Hepatocyte (in vitro differentiated cells): ENCODE results near the gene KLHL24. TPM values are rescaled to one million over a fixed set of nuclear protein-coding genes. Genes with fewer than 3 reads are reported as not detected.
"Not testable (repeated sequence)": the region's sequence is repeated elsewhere in the genome, so short reads cannot be mapped to it uniquely, and the experiment has no call there.

Experiments
- DNase-seq: peaks from one replicate; pipeline ENCODE4 v3.0.0-alpha.2; 2016; ENCODE audit warnings: low spot score
- H2AFZ ChIP-seq: fragments of 200-600 bp; sonication (generic); 2 replicates; pipeline ENCODE4 v1.6.0; 2016; ENCODE audit warnings: antibody characterized with exemption, mild to moderate bottlenecking
- H3K27ac ChIP-seq: fragments of 200-600 bp; sonication (generic); 2 replicates; pipeline ENCODE4 v1.5.1; 2016; ENCODE audit warnings: mild to moderate bottlenecking
- H3K27me3 ChIP-seq: fragments of 200-600 bp; sonication (generic); 2 replicates; pipeline ENCODE4 v1.6.1; 2016
- H3K36me3 ChIP-seq: fragments of 200-600 bp; sonication (generic); replicated peaks from 2 replicates; pipeline ENCODE4 v1.5.1; 2016; ENCODE audit warnings: low read depth; ENCODE audit not compliant: insufficient read depth
- H3K4me1 ChIP-seq: fragments of 200-600 bp; sonication (generic); 2 replicates; pipeline ENCODE4 v1.5.1; 2016; ENCODE audit warnings: mild to moderate bottlenecking, moderate library complexity; ENCODE audit not compliant: insufficient read depth
- H3K4me2 ChIP-seq: fragments of 200-600 bp; sonication (generic); 2 replicates; pipeline ENCODE4 v1.6.0; 2016
- H3K4me3 ChIP-seq: fragments of 200-600 bp; sonication (generic); 2 replicates; pipeline ENCODE4 v1.5.1; 2016; ENCODE audit warnings: mild to moderate bottlenecking
- H3K79me2 ChIP-seq: fragments of 200-600 bp; sonication (generic); 2 replicates; pipeline ENCODE4 v1.6.0; 2017; ENCODE audit warnings: mild to moderate bottlenecking
- H3K9me2 ChIP-seq: fragments of 200-600 bp; sonication (generic); replicated peaks from 2 replicates; pipeline ENCODE4 v1.6.0; 2017; ENCODE audit warnings: mild to moderate bottlenecking; ENCODE audit not compliant: insufficient read depth
- H3K9me3 ChIP-seq: fragments of 200-600 bp; sonication (generic); 2 replicates; pipeline ENCODE4 v1.5.1; 2016; ENCODE audit warnings: low read depth, mild to moderate bottlenecking
- H4K20me1 ChIP-seq: fragments of 200-600 bp; sonication (generic); 2 replicates; pipeline ENCODE4 v1.6.0; 2016; ENCODE audit warnings: mild to moderate bottlenecking; ENCODE audit not compliant: insufficient read depth, poor library complexity, severe bottlenecking
- CTCF ChIP-seq: fragments of 200-600 bp; sonication (generic); IDR thresholded peaks from 2 replicates; pipeline ENCODE4 v1.5.1; 2016; ENCODE audit warnings: antibody characterized with exemption, mild to moderate bottlenecking; ENCODE audit not compliant: poor library complexity
- EZH2 ChIP-seq: fragments of 200-600 bp; sonication (generic); IDR thresholded peaks from 2 replicates; pipeline ENCODE4 v1.6.1; 2016; ENCODE audit warnings: antibody characterized with exemption, mild to moderate bottlenecking, borderline replicate concordance
- EZH2phosphoT487 ChIP-seq: fragments of 200-600 bp; sonication (generic); IDR thresholded peaks from one replicate; pipeline ENCODE4 v1.6.1; 2018; ENCODE audit warnings: antibody characterized with exemption, mild to moderate bottlenecking, low read depth, moderate library complexity; ENCODE audit not compliant: unreplicated experiment, severe bottlenecking
- WGBS: methylation state at CpG from one replicate; pipeline ENCODE4 v1.1.6; 2016; ENCODE audit warnings: low lambda C conversion rate; ENCODE audit errors: missing lambda C conversion rate; 5-methylcytosine and 5-hydroxymethylcytosine counted together
- polyA plus RNA-seq: library from polyadenylated mRNA; unstranded; fragments of >200 nt; fragmentation: Nextera tagmentation; extraction: Ambion mirVana; gene quantifications from 2 replicates; pipeline ENCODE4 v1.2.1, GENCODE V29; 2016
- total RNA-seq: library from RNA; depleted of rRNA; stranded (reverse); fragments of >200 nt; gene quantifications from 2 replicates; pipeline ENCODE4 v1.2.3, GENCODE V29; 2014

Gene KLHL24
- total and polyA plus RNA-seq, 2 experiments from 2014 or later = 29.6 to 107 TPM

- TF ChIP-seq CTCF = no peak
- TF ChIP-seq EZH2 = no peak
- TF ChIP-seq EZH2phosphoT487 = no peak
- WGBS = 56% methylated on average over 1 of the region's 1 CpG
Observed at GRCh38 chr3:183597959-183598358, 37.5 kb upstream of the KLHL24 start.

GRCh38 chr3:183611326-183611725 lies 24.1 kb upstream of the KLHL24 start:
- not testable (repeated sequence) for H3K4me2 ChIP-seq, H3K9me3 ChIP-seq, H3K4me1 ChIP-seq, H4K20me1 ChIP-seq, H3K9me2 ChIP-seq, H3K36me3 ChIP-seq, H2AFZ ChIP-seq, H3K4me3 ChIP-seq, H3K27me3 ChIP-seq, H3K27ac ChIP-seq, DNase-seq, H3K79me2 ChIP-seq
- 97% methylated on average over 6 of the region's 6 CpGs for WGBS

More at GRCh38 chr3:183597959-183598358, 37.5 kb upstream of the KLHL24 start:
- Histone ChIP-seq H3K9me3 (no peaks in the 10 kb centered on the region), H3K36me3 (no peaks in the 10 kb centered on the region), H2AFZ (no peak overlapping the region), H3K4me3 (no peak overlapping the region), H4K20me1 (no peaks in the 10 kb centered on the region), H3K4me1 (no peaks in the 10 kb centered on the region), H3K4me2 (no peak overlapping the region), H3K27ac (no peak overlapping the region), H3K79me2 (no peaks in the 10 kb centered on the region), H3K27me3 (no peaks in the 10 kb centered on the region), H3K9me2 (no peaks in the 10 kb centered on the region)
- DNase-seq = no peak

GRCh38 chr3:183613366-183614285 lies 21.8 kb upstream of the KLHL24 start:
- no peak overlapping the region for H3K27ac ChIP-seq
- no peak for TF ChIP-seq EZH2phosphoT487
- no peaks in the 10 kb centered on the region for H3K36me3 ChIP-seq
- no peaks in the 10 kb centered on the region for H3K4me1 ChIP-seq
- H3K4me3 ChIP-seq = no peak overlapping the region
- no peak for DNase-seq
- no peak overlapping the region for H3K4me2 ChIP-seq
- no peaks in the 10 kb centered on the region for H3K79me2 ChIP-seq
- 75% methylated on average over 7 of the region's 7 CpGs for WGBS
- H2AFZ ChIP-seq = no peak overlapping the region
- no peaks in the 10 kb centered on the region for H3K27me3 ChIP-seq
- H3K9me2 ChIP-seq = no peaks in the 10 kb centered on the region
- H4K20me1 ChIP-seq = no peaks in the 10 kb centered on the region
- no peaks in the 10 kb centered on the region for H3K9me3 ChIP-seq

GRCh38 chr3:183618542-183618941 lies 16.9 kb upstream of the KLHL24 start:
- Histone ChIP-seq H3K4me1 (no peaks in the 10 kb centered on the region), H3K9me2 (no peaks in the 10 kb centered on the region)
- 97% methylated on average over 2 of the region's 2 CpGs for WGBS

More at GRCh38 chr3:183618542-183618941, 16.9 kb upstream of the KLHL24 start:
- TF ChIP-seq EZH2 = no peak
- no peak for TF ChIP-seq EZH2phosphoT487
- TF ChIP-seq CTCF = no peak
- no peaks in the 10 kb centered on the region for H4K20me1 ChIP-seq
- H3K4me3 ChIP-seq = no peak overlapping the region
- H3K36me3 ChIP-seq = no peaks in the 10 kb centered on the region
- H3K27me3 ChIP-seq = no peaks in the 10 kb centered on the region
- no peak overlapping the region for H3K4me2 ChIP-seq
- no peak overlapping the region for H2AFZ ChIP-seq
- DNase-seq = no peak
- H3K9me3 ChIP-seq = no peaks in the 10 kb centered on the region
- H3K27ac ChIP-seq = no peak overlapping the region
- H3K79me2 ChIP-seq = no peaks in the 10 kb centered on the region
